HepG2 (cell line): ENCODE results near the gene KRT13. TPM values are rescaled to one million over a fixed set of nuclear protein-coding genes. Genes with fewer than 3 reads are reported as not detected.

Experiments used
- ELF1 ChIP-seq: sonication (generic); formaldehyde crosslinking; IDR thresholded peaks from 2 replicates; pipeline ENCODE4 v1.4.0; 2020; ENCODE audit warnings: missing genetic modification reagents
- ELF3 ChIP-seq: IDR thresholded peaks from 2 replicates; pipeline ENCODE4 v1.6.1; 2016; ENCODE audit warnings: missing genetic modification reagents, missing compliant biosample characterization
- KDM1A ChIP-seq: IDR thresholded peaks from 2 replicates; pipeline ENCODE4 v1.6.1; 2016; ENCODE audit warnings: missing compliant biosample characterization
- MIER3 ChIP-seq: IDR thresholded peaks from 2 replicates; pipeline ENCODE4 v1.6.1; 2016; ENCODE audit warnings: missing compliant biosample characterization, borderline replicate concordance
- PCBP2 ChIP-seq: fragments of 200-400 bp; formaldehyde crosslinking; optimal IDR thresholded peaks from 2 replicates; pipeline ENCODE3; 2018; ENCODE audit warnings: low read length, low read depth; ENCODE audit not compliant: poor library complexity, severe bottlenecking
- RAD21 ChIP-seq: fragments of 450-650 bp; formaldehyde crosslinking; IDR thresholded peaks from 2 replicates; pipeline ENCODE4 v1.5.0; 2020; ENCODE audit warnings: mild to moderate bottlenecking
- REPIN1 ChIP-seq: sonication (generic); formaldehyde crosslinking; IDR thresholded peaks from 2 replicates; pipeline ENCODE4 v1.8.0; 2022; ENCODE audit warnings: missing genetic modification reagents, low read depth, mild to moderate bottlenecking, borderline replicate concordance
- RFX3 ChIP-seq: IDR thresholded peaks from 2 replicates; pipeline ENCODE4 v1.6.1; 2016; ENCODE audit warnings: missing biosample characterization, missing genetic modification reagents
- SP1 ChIP-seq, 2 experiments: fragments of 450-650 bp in 1 of 2; sonication (generic) in 1 of 2; formaldehyde crosslinking in 1 of 2; IDR thresholded peaks; 2 replicates each; pipeline versions ENCODE4 v1.4.0 to v1.6.1; 2016 to 2020; ENCODE audit warnings: missing genetic modification reagents in 1 of 2
- SP5 ChIP-seq: IDR thresholded peaks from 2 replicates; pipeline ENCODE4 v1.6.1; 2016; ENCODE audit warnings: low read depth, borderline replicate concordance
- TRIM24 ChIP-seq: sonication (generic); formaldehyde crosslinking; IDR thresholded peaks from 2 replicates; pipeline ENCODE4 v1.8.0; 2022; ENCODE audit warnings: mild to moderate bottlenecking, missing genetic modification reagents
- ZFX ChIP-seq: sonication (generic); formaldehyde crosslinking; IDR thresholded peaks from 2 replicates; pipeline ENCODE4 v1.4.0; 2020; ENCODE audit warnings: mild to moderate bottlenecking, low read depth, missing genetic modification reagents, moderate library complexity
- ZMYM3 ChIP-seq: sonication (generic); formaldehyde crosslinking; IDR thresholded peaks from 2 replicates; pipeline ENCODE4 v1.5.1; 2020; ENCODE audit warnings: mild to moderate bottlenecking, missing genetic modification reagents
- ZNF263 ChIP-seq: sonication (generic); formaldehyde crosslinking; IDR thresholded peaks from 2 replicates; pipeline ENCODE4 v1.4.0; 2020; ENCODE audit warnings: missing genetic modification reagents
- polyA plus RNA-seq, 8 experiments: library from polyadenylated mRNA; depleted of rRNA in 3 of 8; stranded (reverse) in 7 of 8; unstranded in 1 of 8; fragments of >200 nt; fragmentation: Illumina TruSeq in 4 of 8; extraction: Trizol in 4 of 8; gene quantifications; 2 replicates each; pipeline versions ENCODE4 v1.2.1 to v1.2.3, GENCODE V29; 2011 to 2016; ENCODE audit warnings: low read depth in 4 of 8, missing spikeins in 1 of 8, mixed read lengths in 1 of 8; ENCODE audit not compliant: insufficient read depth in 1 of 8
- total RNA-seq, 5 experiments: library from RNA; depleted of rRNA; stranded (reverse); fragments of >200 nt; fragmentation: Illumina TruSeq; extraction: Trizol; gene quantifications; 2 replicates each; pipeline ENCODE4 v1.2.3, GENCODE V29; 2016; ENCODE audit warnings: low read depth in 1 of 5
- TF ChIP-seq, protein P1 (sequence below): sonication (generic); formaldehyde crosslinking; IDR thresholded peaks from 2 replicates; pipeline ENCODE4 v1.4.0; 2020; ENCODE audit warnings: mild to moderate bottlenecking, missing genetic modification reagents, borderline replicate concordance
- TF ChIP-seq, protein P2 (sequence below): sonication (generic); formaldehyde crosslinking; IDR thresholded peaks from 2 replicates; pipeline ENCODE4 v1.5.1; 2020; ENCODE audit warnings: mild to moderate bottlenecking, missing genetic modification reagents, borderline replicate concordance
- TF ChIP-seq, protein P3 (sequence below): sonication (generic); formaldehyde crosslinking; IDR thresholded peaks from 2 replicates; pipeline ENCODE4 v1.4.0; 2020; ENCODE audit warnings: missing genetic modification reagents
- TF ChIP-seq, protein P4 (sequence below): sonication (generic); formaldehyde crosslinking; IDR thresholded peaks from 2 replicates; pipeline ENCODE4 v1.8.1; 2022; ENCODE audit warnings: low read depth, mild to moderate bottlenecking, missing genetic modification reagents

Gene KRT13
- total and polyA plus RNA-seq, 2 of the 13 experiments (the other 11 are each of a cell fraction or from before 2014, with no cell fraction given) = not detected

DNA sequence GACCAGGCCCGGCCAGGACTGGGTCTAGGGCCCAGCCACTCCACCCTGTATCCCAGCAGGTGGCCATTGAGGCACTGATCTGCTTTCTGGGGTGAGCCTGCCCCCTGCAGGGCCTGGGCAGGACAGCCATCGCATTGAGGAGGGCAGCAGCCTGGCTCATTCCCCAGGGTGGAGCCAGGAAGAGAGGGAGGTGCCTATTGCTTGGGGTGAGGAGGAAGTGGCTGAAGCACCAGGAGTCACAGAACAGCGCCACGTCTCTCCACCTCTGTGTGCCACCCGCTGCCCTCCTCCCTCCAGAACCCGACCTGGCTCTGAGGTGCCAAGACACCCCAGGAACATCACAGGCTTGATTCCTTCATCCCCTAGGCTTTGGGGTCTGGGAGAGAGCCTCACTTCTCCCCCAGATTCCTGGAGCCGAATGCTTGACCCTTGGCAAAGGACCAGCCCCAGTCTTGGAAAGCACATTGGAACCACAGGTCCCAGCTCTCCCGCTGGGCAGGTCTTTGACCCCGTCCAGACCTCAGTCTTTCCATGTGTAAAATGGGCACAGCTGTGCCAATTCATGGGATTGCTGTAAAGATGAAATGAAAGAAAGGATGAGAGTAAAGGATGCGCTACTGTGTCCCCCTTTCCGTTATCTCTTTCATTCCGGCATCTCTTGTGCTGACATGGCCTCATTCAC, 8.5 kb downstream of the KRT13 start (continued):
- TF ChIP-seq RFX3 (CRISPR knock-in tag) (no peak), RAD21 (CRISPR knock-in tag) (peak; percentile 83), REPIN1 (CRISPR knock-in tag) (no peak), ELF1 (CRISPR knock-in tag) (peak; percentile 47), ZMYM3 (CRISPR knock-in tag) (peak; percentile 87), PCBP2 (no peak), MIER3 (CRISPR knock-in tag) (no peak), ELF3 (CRISPR knock-in tag) (peak; percentile 86), TRIM24 (CRISPR knock-in tag) (no peak), KDM1A (CRISPR knock-in tag) (peak; percentile 1), ZNF263 (CRISPR knock-in tag) (0 out of 2 replicates have a peak, but pooled peaks have one; percentile 16), ZFX (peak; percentile 35; the same call in 1 of the 2 replicates), SP5 (CRISPR knock-in tag) (0 out of 2 replicates have a peak, but pooled peaks have one; percentile 23), SP1 (IDR thresholded peaks at IDR 0.05) (no peak), SP1 (CRISPR knock-in tag; IDR thresholded peaks at IDR 0.05) (peak; percentile 45; the same call in 1 of the 2 replicates)
- TF ChIP-seq, protein P1, sequence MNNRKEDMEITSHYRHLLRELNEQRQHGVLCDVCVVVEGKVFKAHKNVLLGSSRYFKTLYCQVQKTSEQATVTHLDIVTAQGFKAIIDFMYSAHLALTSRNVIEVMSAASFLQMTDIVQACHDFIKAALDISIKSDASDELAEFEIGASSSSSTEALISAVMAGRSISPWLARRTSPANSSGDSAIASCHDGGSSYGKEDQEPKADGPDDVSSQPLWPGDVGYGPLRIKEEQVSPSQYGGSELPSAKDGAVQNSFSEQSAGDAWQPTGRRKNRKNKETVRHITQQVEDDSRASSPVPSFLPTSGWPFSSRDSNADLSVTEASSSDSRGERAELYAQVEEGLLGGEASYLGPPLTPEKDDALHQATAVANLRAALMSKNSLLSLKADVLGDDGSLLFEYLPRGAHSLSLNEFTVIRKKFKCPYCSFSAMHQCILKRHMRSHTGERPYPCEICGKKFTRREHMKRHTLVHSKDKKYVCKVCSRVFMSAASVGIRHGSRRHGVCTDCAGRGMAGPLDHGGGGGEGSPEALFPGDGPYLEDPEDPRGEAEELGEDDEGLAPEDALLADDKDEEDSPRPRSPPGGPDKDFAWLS (CRISPR knock-in tag) = no peak
- TF ChIP-seq, protein P2, sequence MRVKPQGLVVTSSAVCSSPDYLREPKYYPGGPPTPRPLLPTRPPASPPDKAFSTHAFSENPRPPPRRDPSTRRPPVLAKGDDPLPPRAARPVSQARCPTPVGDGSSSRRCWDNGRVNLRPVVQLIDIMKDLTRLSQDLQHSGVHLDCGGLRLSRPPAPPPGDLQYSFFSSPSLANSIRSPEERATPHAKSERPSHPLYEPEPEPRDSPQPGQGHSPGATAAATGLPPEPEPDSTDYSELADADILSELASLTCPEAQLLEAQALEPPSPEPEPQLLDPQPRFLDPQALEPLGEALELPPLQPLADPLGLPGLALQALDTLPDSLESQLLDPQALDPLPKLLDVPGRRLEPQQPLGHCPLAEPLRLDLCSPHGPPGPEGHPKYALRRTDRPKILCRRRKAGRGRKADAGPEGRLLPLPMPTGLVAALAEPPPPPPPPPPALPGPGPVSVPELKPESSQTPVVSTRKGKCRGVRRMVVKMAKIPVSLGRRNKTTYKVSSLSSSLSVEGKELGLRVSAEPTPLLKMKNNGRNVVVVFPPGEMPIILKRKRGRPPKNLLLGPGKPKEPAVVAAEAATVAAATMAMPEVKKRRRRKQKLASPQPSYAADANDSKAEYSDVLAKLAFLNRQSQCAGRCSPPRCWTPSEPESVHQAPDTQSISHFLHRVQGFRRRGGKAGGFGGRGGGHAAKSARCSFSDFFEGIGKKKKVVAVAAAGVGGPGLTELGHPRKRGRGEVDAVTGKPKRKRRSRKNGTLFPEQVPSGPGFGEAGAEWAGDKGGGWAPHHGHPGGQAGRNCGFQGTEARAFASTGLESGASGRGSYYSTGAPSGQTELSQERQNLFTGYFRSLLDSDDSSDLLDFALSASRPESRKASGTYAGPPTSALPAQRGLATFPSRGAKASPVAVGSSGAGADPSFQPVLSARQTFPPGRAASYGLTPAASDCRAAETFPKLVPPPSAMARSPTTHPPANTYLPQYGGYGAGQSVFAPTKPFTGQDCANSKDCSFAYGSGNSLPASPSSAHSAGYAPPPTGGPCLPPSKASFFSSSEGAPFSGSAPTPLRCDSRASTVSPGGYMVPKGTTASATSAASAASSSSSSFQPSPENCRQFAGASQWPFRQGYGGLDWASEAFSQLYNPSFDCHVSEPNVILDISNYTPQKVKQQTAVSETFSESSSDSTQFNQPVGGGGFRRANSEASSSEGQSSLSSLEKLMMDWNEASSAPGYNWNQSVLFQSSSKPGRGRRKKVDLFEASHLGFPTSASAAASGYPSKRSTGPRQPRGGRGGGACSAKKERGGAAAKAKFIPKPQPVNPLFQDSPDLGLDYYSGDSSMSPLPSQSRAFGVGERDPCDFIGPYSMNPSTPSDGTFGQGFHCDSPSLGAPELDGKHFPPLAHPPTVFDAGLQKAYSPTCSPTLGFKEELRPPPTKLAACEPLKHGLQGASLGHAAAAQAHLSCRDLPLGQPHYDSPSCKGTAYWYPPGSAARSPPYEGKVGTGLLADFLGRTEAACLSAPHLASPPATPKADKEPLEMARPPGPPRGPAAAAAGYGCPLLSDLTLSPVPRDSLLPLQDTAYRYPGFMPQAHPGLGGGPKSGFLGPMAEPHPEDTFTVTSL (CRISPR knock-in tag) = no peak
- TF ChIP-seq, protein P3, sequence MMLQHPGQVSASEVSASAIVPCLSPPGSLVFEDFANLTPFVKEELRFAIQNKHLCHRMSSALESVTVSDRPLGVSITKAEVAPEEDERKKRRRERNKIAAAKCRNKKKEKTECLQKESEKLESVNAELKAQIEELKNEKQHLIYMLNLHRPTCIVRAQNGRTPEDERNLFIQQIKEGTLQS (CRISPR knock-in tag) = no peak
- TF ChIP-seq, protein P4, sequence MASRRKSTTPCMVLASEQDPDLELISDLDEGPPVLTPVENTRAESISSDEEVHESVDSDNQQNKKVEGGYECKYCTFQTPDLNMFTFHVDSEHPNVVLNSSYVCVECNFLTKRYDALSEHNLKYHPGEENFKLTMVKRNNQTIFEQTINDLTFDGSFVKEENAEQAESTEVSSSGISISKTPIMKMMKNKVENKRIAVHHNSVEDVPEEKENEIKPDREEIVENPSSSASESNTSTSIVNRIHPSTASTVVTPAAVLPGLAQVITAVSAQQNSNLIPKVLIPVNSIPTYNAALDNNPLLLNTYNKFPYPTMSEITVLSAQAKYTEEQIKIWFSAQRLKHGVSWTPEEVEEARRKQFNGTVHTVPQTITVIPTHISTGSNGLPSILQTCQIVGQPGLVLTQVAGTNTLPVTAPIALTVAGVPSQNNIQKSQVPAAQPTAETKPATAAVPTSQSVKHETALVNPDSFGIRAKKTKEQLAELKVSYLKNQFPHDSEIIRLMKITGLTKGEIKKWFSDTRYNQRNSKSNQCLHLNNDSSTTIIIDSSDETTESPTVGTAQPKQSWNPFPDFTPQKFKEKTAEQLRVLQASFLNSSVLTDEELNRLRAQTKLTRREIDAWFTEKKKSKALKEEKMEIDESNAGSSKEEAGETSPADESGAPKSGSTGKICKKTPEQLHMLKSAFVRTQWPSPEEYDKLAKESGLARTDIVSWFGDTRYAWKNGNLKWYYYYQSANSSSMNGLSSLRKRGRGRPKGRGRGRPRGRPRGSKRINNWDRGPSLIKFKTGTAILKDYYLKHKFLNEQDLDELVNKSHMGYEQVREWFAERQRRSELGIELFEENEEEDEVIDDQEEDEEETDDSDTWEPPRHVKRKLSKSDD (CRISPR knock-in tag) = no peak
